Cardiac septum (tissue), 1 donor: ENCODE results near the gene MAPK8. TPM values are rescaled to one million over a fixed set of nuclear protein-coding genes. Genes with fewer than 3 reads are reported as not detected.
"Not testable (repeated sequence)": the region's sequence is repeated elsewhere in the genome, so short reads cannot be mapped to it uniquely, and the experiment has no call there.

Experiments
- DNase-seq: peaks from one replicate; pipeline ENCODE4 v3.0.0-alpha.2; 2020; ENCODE audit warnings: low spot score
- intact Hi-C: fragments of 100-400 bp; cut with DNase I; formaldehyde crosslinking; loops from one replicate; pipeline ENCODE4 v1.14.0; 2022
- total RNA-seq: library from RNA; stranded (reverse); fragmentation: NEBNext Ultra II Directional; extraction: Animal tissue kit (Norgen Biotek cat#: 25700); gene quantifications from one replicate; pipeline ENCODE4 v1.2.1, GENCODE V29; 2021
- donor health status: DM: no; HTN: no; CAD: no.

MAPK8 gene
- total RNA-seq, 1 donor from 2014 or later, result 34.1 TPM

DNA sequence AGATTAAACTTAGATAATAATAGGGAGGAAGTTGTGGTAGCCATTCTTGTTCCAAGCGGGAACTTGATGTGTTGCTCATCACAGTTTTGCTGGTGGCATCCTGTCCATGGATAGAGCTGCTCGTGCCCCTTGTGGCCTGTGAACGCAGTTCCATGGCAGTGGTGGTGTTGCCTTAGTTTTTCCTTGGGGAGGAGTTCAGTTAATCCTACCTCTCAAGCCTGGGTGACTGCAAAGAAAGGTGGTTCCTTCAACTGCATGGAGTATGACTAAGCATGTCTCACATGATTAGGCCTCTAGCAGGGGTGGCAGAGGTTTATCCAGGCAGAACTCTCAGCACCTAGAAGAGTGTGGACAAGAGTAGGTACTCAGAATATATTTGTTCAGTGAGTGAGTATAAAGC, 99.7 kb downstream of the MAPK8 start:
- DNase-seq, result no peak
- intact Hi-C loops, result no loop called here

DNA sequence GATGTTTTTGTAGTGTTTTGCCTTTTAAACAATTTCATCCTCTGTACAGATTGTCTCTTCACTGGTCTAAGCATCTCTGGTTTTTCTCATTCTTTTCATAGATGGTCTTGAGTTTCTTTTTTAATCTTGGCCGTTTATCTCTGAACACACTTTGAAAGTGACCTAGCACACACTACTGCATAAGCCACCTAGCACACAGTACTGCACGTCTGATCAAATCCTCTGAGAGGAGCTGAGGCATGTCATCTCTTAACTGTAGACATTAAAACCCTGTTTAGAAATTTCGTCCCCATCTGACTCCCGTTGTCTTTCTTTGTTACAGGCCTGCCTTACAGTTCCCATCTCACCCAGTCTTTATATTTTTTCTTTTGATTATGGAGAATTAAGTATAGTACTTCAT, 100.2 kb downstream of the MAPK8 start:
- intact Hi-C loops, result no loop called here

DNA sequence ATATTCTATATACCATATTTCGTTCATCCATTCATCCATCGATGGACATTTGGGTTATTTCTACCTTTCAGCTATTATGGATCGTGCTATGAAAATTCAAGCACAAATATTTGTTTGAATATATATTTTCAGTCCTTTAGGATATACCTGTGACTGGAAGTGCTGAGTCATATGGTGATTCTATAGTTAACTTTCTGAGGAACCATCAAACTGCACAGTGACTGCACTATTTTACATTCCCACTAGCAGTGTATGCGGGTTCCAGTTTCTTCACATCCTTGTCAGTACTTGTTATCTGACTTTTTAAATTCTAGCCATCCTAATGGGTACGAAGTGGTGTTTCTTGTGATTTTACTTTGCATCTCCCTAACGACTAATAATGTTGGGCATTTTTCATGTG, 104.0 kb downstream of the MAPK8 start:
- intact Hi-C loops, result no loop called here
- no peak for DNase-seq

More for the DNA sequence above, 100.2 kb downstream of the MAPK8 start:
- DNase-seq, result no peak

DNA sequence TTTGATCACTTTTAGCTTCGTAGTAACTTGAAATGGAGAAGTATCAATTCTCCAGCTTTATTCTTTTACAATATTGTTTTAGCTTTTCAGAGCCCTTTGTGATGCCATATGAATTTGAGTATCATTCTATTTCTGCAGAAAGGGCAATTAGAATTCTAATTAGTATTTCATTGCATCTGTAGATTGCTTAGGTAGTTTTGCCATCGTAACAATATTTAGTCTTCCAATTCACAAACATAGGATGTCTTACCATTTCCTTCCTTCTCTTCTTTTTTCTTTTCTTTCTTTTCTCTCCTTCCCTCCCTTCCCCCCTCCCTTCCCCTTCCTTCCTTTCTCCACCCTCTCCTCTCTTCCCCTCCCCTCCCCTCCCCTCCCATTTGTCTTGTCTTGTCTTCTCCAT, 105.0 kb downstream of the MAPK8 start:
- DNase-seq, result no peak
- intact Hi-C loops, result no loop called here

DNA sequence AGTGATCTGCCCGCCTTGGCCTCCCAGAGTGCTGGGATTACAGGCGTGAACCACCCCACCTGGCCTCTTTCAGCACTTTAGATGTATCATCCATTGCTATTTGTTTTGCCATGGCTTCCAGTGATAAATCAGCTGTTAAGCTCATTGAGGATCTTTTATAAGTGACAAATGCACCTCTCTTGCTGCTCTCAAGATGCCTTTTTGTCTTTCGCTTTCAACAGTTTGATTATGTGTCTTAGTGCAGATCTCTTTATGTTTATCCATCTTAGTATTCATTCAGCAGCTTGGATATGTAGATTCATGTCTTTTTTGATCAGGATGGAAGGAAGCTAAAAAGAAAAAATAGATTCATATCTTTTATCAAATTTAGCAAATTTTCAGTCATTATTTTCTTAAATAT, 105.6 kb downstream of the MAPK8 start:
- intact Hi-C loops, result no loop called here
- DNase-seq, result no peak

DNA sequence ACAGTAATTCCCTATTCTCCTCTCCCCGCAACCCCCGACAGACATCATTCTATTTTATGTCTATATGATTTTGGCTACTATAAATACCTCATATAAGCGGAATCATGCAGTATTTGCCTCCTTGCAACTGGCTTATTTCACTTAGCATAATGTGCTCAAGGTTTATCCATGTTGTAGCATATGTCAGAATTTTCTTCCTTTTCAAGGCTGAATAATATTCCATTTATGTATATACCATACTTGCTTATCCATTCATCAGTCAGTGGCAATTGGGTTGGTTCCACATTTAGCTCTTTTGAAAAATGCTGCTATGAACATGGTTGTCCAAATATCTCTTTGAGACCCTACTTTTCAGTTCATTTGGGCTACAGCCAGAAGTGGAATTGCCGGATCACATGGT, 106.5 kb downstream of the MAPK8 start:
- no peak for DNase-seq
- intact Hi-C loops, result no loop called here

DNA sequence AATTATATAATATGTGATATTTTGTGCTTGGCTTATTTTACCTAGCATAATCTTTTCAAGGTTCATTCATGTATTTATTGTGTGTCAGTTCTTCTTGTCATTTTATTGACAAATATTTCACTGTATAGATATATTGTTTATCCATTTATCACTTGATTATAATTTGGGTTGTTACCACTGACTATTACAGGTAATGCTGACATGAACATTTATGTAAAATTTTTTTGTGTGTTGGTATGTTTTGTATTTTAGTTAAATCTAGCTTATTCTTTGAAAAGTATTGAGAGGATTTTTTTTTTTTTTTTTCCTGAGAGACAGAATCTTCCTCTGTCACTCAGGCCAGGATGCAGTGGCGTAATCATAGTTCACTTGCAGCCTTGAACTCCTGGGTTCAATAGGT, 107.7 kb downstream of the MAPK8 start:
- DNase-seq, result no peak
- intact Hi-C loops, result no loop called here

DNA sequence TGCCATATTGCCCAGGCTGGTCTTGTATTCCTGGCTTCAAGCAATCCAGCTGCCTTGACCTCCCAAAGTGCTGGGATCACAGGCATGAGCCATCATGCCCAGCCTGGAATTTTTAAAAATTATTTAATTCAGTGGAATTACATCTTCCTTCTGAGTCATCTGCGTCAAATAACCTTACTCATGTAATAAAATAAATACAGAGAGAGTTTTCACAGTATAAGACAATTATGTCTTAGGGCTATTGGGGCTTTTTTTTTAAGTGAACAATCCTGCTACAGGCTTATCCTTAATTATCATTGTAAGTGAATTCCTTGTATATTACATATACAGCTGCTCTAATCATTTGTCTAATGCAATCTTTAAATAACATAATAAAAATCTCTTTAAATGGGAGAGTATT, 108.3 kb downstream of the MAPK8 start:
- DNase-seq, result no peak
- intact Hi-C loops, result no loop called here

DNA sequence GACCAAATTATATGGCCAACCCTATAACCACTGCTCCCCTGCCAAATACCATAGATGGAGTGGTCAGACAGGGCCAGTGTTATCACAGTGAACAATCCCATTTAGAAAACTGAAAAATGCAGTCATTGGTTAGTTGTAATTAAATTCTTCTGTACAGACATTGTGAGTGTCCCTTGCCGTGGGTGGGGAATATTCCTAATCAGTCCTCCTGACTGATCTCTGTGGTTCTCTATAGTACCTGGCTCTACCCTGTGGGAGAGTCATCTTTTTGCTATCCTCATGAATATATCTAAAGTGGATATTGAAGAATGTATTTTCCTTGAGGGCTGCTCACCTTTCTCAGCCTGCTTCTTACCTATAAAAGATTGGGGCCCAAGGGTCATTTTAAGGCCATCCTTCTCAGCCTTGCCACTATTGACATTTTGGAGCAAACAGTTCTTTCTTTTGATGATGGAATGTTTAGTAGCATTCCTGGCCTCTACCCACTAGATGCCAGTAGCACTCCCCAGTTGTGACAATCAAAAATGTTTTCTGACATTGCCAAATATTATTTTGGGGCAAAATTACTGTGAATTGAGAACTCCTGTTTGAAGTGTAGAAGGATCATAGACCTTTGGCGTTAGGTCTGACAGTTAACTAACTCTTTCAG, 110.2 kb downstream of the MAPK8 start:
- intact Hi-C loops, result no loop called here
- DNase-seq, result no peak

DNA sequence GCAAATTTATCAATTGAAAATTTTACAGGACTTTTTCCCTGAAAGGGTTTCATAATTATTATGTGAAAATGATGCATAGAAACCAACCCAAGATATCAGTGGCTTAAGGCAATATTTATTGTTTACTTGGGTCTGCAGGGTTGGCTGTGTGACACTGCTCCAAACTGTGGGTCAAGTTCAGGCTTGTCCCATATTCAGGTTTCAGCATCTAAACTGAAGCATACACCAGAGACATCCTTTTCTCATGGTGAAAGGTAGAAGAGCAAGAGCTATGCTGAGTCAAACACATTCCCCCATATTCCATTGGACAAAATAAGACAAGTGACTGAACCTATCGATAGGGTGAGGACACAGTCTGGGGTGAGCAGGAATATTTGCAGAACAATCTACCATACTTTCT, 110.9 kb downstream of the MAPK8 start:
- intact Hi-C loops, result no loop called here

DNA sequence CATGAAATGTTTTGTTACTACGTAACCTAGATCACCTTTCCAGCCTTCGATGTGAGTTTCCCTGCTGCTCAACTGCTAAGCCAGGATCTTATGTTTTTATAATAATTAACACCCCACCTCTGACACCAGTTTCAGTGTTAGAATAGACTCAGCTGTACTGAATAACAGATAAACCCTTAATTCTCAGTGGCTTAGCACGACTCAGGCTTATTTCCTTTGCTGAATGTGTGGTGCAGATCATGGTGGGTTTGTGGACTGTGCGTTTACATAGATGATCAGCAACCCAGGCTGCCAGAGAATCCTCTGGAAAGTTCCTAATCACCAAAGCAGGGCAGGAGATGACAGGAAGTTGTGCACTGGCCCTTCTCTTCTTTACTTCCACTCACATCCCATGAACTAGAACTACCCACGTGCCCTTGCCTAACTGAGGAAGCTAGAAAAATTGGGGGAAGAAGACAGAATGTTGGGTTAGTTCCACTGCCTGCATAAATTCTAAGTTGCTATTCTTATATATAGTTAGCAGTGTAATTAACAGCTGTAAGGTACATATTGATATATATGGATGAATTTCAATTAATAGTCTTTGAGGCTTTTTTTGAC, 111.8 kb downstream of the MAPK8 start:
- intact Hi-C loops, result no loop called here
- DNase-seq, result no peak

More for the DNA sequence above, 110.9 kb downstream of the MAPK8 start:
- DNase-seq, result no peak

DNA sequence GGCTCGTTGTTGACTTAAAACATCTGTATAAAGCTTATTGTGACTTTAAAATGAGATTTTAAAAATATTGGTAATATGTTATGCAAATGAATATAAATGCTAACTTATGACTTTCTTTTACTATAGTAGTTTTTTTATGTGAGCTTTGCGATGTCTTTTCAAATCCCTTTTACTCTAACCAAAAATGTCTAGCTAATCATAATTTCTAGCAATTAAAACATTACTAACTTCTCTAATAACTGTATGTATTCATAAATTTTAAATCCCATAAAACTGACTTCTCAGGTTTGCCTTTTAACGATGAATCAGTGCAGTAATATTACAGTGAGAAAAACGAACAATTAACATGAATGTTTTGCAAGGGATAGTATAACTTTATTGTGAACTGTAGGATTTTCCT, 113.2 kb downstream of the MAPK8 start:
- DNase-seq, result no peak

DNA sequence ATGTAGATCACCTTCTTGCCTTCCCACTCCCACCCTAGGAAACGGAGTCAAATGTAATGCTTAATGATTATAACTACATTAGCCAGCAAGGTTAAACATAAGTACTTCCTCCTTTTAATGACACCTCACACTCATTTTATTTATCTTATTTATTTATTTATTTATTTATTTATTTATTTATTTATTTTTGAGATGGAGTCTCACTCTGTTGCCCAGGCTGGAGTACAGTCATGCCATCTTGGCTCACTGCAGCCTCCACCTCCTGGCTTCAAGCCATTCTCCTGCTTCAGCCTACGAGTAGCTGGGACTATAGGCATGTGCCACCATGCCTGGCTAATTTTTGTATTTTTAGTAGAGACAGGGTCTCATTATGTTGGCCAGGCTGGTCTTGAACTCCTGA, 115.4 kb downstream of the MAPK8 start:
- intact Hi-C loops, DNase-seq: not testable (repeated sequence)

More for the DNA sequence above, 113.2 kb downstream of the MAPK8 start:
- intact Hi-C loops, result no loop called here

DNA sequence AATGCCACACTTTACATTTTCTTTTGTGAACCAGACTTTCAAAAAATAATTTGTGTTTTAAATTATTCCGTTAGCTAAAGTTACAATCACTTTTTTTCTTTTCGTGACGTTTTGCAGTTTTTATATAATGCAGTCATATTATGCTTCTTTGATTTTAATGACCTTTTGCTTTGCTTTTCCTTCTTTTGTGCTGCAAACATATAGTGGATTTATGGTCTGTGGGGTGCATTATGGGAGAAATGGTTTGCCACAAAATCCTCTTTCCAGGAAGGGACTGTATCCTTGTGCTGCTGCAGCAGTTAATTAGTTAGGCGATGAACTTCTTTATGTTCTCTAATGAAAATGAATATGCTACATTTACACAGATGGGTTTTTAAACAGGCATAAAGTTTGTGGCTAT, 117.4 kb downstream of the MAPK8 start:
- DNase-seq, result no peak
- intact Hi-C loops, result no loop called here

DNA sequence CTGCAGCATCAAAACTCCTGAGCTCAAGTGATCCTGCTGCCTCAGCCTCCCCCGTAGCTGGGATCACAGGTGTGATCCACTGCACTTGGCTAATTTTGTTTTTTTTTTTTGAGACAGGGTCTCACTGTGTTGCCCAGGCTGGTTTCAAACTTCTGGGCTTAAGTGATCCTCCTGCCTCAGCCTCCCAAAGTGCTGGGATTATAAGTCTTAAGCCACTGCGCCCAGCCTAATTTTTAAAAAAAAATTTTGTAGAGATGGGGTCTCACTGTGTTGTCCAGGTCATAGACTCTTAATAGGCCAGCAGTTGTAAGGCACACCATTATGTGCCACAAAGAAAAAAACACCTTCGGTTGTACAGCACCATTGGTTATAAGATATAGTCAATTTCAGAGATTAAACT, 122.4 kb downstream of the MAPK8 start:
- DNase-seq, result no peak
- intact Hi-C loops, result no loop called here

DNA sequence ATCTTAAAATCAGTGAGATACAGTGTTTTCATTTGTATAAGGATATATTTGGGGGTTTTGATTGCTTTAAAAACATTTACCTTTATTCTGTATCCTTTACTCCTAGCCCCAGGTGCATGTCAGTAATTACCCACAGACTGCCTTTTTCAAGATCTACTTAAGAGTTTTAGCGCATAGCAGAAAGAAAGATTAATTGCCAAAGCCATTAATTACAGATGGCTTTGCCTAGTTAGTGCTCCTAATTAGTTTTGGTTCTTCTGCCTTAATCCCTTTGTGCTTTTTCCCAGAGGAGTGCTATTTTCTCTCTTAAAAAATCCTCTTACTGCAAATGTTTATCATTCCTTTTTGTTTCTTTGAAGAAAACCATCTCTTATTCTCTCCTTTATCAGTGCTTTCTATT, 122.8 kb downstream of the MAPK8 start:
- no peak for DNase-seq
- intact Hi-C loops, result no loop called here

DNA sequence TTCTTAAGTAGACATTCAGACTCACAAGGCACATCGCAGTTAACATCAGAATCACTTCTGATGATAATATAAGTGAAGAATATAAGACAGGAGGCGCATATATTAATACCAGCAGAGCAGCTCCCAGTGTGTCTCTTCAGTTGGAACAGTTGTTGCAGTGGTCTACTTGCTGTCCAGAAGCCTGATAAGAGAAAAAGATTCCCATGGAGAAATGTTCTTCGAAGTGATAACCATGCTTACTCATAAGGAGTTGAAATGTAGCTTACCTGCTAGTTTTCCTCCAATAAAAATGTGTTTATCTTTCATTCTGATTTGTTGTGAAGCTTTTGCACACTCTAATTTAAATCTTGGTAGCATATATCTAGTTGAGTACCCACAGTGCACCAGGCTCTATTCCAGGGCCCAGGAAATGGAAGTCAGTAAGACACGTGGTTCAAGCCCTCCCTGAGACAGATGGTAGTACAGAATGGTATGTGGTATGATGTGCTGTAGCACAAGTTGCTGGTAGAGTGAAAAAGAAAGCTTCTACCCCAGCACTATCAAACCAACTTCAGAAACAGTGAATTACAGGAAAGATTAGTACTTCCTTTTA, 124.0 kb downstream of the MAPK8 start:
- intact Hi-C loops, result no loop called here
- no peak for DNase-seq

DNA sequence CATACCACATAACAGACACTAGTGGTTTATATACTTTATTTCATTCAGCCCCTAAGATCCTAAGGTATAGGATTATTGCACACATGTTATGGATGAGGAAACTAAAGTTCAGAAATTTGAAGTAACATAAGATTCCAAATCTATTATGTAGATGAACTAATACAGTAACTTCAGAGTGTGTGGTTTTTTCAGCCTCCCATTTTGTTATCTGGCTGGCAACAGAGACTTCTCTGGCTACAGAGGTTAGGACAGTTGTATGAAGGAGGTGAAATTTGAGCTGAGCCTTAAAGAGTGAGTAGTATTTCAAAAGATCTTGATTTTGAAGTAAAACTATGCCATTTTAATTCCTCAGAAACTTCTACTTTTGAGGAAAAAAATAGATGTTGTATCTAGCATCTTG, 125.4 kb downstream of the MAPK8 start:
- no peak for DNase-seq
- intact Hi-C loops, result no loop called here

DNA sequence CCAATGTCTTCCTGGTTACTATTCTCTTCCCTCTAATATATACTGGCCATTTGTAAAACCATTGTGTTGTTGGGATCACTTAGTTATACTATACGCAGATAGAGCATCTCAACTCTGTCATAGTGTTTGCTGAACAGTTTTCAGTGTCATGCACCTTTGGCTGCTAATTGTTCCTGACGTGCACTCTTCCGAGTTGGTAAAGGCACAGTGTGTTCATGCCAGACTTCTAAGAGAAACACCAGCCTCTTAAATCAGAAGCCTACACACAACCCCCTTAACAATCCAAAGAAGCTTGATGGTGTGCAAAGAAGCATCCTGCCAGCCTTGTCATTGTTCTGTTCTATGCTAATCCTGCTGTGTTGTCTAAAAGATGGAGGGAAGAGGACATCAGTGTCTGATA, 131.1 kb downstream of the MAPK8 start:
- intact Hi-C loops, result no loop called here
- DNase-seq, result no peak

DNA sequence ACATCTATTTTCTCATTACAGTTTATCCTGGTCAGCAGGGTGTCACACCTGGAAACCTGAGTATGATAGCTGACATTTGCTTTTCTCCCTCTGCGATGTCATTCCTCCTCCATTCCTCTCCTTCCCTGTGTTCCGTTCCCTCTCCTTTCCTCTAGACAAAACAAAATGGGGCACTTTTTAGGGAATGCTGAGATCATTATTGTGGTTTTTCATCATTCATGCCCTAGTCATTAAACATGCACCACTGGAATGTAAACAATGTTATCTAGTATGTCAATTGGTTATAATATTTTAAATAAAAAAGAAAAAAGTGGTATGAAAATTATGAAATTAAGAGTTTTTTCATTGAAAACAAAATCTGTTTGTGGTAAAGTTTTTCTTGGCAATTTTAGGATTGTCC, 132.6 kb downstream of the MAPK8 start:
- intact Hi-C loops, result no loop called here
- DNase-seq, result no peak

DNA sequence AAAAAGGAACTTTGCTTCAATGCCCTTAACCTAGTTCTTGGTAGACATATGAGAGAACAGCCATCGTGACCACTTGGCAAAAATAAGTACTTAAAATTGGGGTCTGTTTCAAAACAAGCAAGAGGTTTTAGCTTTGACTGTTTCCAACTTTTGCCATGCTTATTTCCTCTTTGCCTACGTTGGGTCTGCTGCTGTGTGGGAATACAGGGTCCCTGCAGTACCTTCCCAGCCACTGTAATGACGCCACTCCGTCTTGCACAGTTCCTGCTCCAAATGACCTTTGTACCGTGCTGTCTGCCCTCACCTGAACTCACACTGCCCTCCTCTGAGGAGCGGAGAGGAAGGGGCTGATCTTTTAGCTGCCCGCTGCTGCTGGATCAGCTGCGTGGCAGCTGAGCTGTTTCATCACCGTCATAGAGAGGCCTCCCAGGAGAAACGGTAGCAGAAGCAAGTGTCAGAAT, 133.1 kb downstream of the MAPK8 start:
- DNase-seq, result no peak
- intact Hi-C loops, result no loop called here
